ENCODE results near the gene CNTFR. TPM values are rescaled to one million over a fixed set of nuclear protein-coding genes. Genes with fewer than 3 reads are reported as not detected.
A peak's percentile ranks its signal among the peaks of the same experiment; 100 is the strongest.

The CNTFR gene
- total and polyA plus RNA-seq, 7 experiments from 2014 or later: not detected

DNA sequence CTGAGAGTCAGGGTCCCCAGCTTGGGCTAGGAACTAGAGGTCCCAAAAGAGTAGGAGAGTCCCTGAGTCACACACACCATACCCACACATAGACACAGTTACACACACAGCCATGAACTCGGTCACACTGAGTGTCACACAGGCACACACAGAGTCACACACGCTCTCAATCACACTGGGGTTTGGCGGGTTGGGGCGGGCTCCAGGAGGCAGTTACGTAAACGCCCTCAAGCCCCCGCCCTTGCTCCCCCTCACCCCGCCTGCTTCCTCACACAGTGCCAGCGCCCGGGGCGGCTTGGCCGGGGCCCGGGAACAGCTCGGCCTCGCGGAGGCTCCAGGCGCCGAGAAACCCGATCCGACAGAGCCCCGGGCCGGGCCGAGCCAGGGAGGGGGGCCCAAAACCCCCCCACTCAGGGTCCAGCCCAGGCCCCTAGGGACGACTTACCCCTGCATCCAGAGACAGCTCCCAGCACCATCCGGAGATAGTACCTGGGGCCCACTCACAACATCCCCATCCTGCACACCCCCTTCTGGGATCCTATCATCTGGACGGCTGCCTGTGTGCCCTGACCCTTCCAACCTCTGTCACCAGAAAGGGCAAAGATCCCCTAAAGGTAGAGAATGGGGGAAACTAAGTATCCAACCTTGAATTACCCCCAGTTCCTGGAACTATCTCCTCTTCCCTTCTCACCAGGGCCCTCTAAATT is 3.5 kb upstream of the CNTFR start:
- Histone ChIP-seq H3K36me3 (ENCODE audit: control insufficient read depth in 2 of 3, insufficient read depth in 3 of 3, low read length in 3 of 3) (no peaks in the 10 kb centered on the region), H3K27me3 (ENCODE audit: control insufficient read depth in 2 of 2, insufficient read depth in 2 of 2, low read length in 2 of 2) (peaks cover 4 to 17% of the 10 kb centered on the region in 2 donors), H3K4me1 (ENCODE audit: control insufficient read depth in 2 of 2, insufficient read depth in 2 of 2, low read length in 2 of 2) (peaks cover 0 to 13% of the 10 kb centered on the region in 2 donors), H3K9me3 (ENCODE audit: control insufficient read depth in 2 of 3, low read length in 3 of 3) (no peaks in the 10 kb centered on the region), H3K27ac (ENCODE audit: low read depth, low read length) (no peak overlapping the region), H3K4me3 (ENCODE audit: low read length) (no peak overlapping the region)
- H3K27me3 Mint-ChIP-seq: peaks cover 41 to 69% (median 54%) of the 10 kb centered on the region in 5 donors
- DNase-seq (no peak), ATAC-seq (peak; percentile 43)
- H3K4me1 Mint-ChIP-seq: peaks cover 10 to 31% (median 28%) of the 10 kb centered on the region in 7 donors
- H3K4me3 Mint-ChIP-seq: peak overlapping the region in 9 of 10 donors; percentile 28 to 91 (median 59)
- peak overlapping the region in 1 of 9 donors; percentile 8 for H3K27ac Mint-ChIP-seq
- intact Hi-C loops (cut with micrococcal nuclease): loop anchor here (5.0 to 10.0 kb wide), 4 partner anchors 39 to 261 kb away; partner anchors contain the start of genes DNAI1 (in 1 of the 2) and FAM219A (in 1 of the 2)
- ChIA-PET CTCF (interaction anchor here (1.1 to 3.3 kb wide), 4 partner anchors 10 to 189 kb away, joined by 4 to 17 read pairs (median 9); no protein-coding TSS in a partner anchor), POLR2A (no interaction called here)
- H3K9me3 Mint-ChIP-seq: peaks cover 0 to 2% (median 0%) of the 10 kb centered on the region in 11 donors
- peaks cover 0 to 5% (median 0%) of the 10 kb centered on the region in 5 donors for H3K36me3 Mint-ChIP-seq

- H3K4me1 Mint-ChIP-seq: peaks cover 10 to 31% (median 28%) of the 10 kb centered on the region in 7 donors
- no peak for DNase-seq
- Histone ChIP-seq H3K36me3 (ENCODE audit: control insufficient read depth in 2 of 3, insufficient read depth in 3 of 3, low read length in 3 of 3) (no peaks in the 10 kb centered on the region), H3K9me3 (ENCODE audit: control insufficient read depth in 2 of 3, low read length in 3 of 3) (no peaks in the 10 kb centered on the region), H3K4me3 (ENCODE audit: low read length) (no peak overlapping the region), H3K27ac (ENCODE audit: low read depth, low read length) (no peak overlapping the region), H3K27me3 (ENCODE audit: control insufficient read depth in 2 of 2, insufficient read depth in 2 of 2, low read length in 2 of 2) (peaks cover 4 to 17% of the 10 kb centered on the region in 2 donors), H3K4me1 (ENCODE audit: control insufficient read depth in 2 of 2, insufficient read depth in 2 of 2, low read length in 2 of 2) (peaks cover 0 to 13% of the 10 kb centered on the region in 2 donors)
- peaks cover 0 to 5% (median 0%) of the 10 kb centered on the region in 5 donors for H3K36me3 Mint-ChIP-seq
- intact Hi-C loops (cut with micrococcal nuclease): loop anchor here (1.0 to 10.0 kb wide), 10 partner anchors 21 to 260 kb away; partner anchors contain the start of genes DNAI1 (in 1 of the 2), FAM219A (in 1 of the 2) and RPP25L (in 1 of the 2)
- peaks cover 48 to 74% (median 60%) of the 10 kb centered on the region in 5 donors for H3K27me3 Mint-ChIP-seq
- CTCF ChIA-PET: interaction anchor here (0.6 to 3.3 kb wide), 13 partner anchors 10 to 260 kb away, joined by 3 to 17 read pairs (median 4); partner anchors contain the start of gene SIGMAR1
- peak; percentile 2 for ATAC-seq
- peak overlapping the region in 2 of 9 donors; percentile 8 to 55 for H3K27ac Mint-ChIP-seq
- peak overlapping the region; percentile 28 to 91 (median 81) for H3K4me3 Mint-ChIP-seq
- POLR2A ChIA-PET: no interaction called here
- peaks cover 0 to 2% (median 0%) of the 10 kb centered on the region in 11 donors for H3K9me3 Mint-ChIP-seq
Observed at GRCh38 chr9:34591917-34592866, 2.7 kb upstream of the CNTFR start.

GRCh38 chr9:34591248-34591916 is 1.9 kb upstream of the CNTFR start:
- H3K9me3 Mint-ChIP-seq: peaks cover 0 to 2% (median 0%) of the 10 kb centered on the region in 11 donors
- POLR2A ChIA-PET: no interaction called here

GRCh38 chr9:34590381-34591247 is 1.1 kb upstream of the CNTFR start:
- CTCF ChIA-PET: interaction anchor here (0.7 to 3.3 kb wide), 7 partner anchors 12 to 187 kb away, joined by 3 to 17 read pairs (median 5); partner anchors contain the start of gene SIGMAR1
- POLR2A ChIA-PET: no interaction called here
- no peak for ATAC-seq

More at GRCh38 chr9:34591248-34591916, 1.9 kb upstream of the CNTFR start:
- no peak overlapping the region for H3K27ac ChIP-seq (ENCODE audit: low read depth, low read length)
- CTCF ChIA-PET: interaction anchor here (0.7 to 3.3 kb wide), 11 partner anchors 12 to 259 kb away, joined by 3 to 17 read pairs (median 4); partner anchors contain the start of gene SIGMAR1
- no peaks in the 10 kb centered on the region for H3K9me3 ChIP-seq (ENCODE audit: control insufficient read depth in 2 of 3, low read length in 3 of 3)
- peak overlapping the region; percentile 71 for H3K4me3 ChIP-seq (ENCODE audit: low read length)
- DNase-seq (peak; percentile 48 to 85 (median 70)), ATAC-seq (peak; percentile 85)
- peaks cover 10 to 31% (median 28%) of the 10 kb centered on the region in 7 donors for H3K4me1 Mint-ChIP-seq
- H3K36me3 Mint-ChIP-seq: peaks cover 0 to 5% (median 0%) of the 10 kb centered on the region in 5 donors
- H3K36me3 ChIP-seq (ENCODE audit: control insufficient read depth in 2 of 3, insufficient read depth in 3 of 3, low read length in 3 of 3): no peaks in the 10 kb centered on the region
- peaks cover 4 to 17% of the 10 kb centered on the region in 2 donors for H3K27me3 ChIP-seq (ENCODE audit: control insufficient read depth in 2 of 2, insufficient read depth in 2 of 2, low read length in 2 of 2)
- intact Hi-C loops (cut with micrococcal nuclease): loop anchor here (1.0 to 10.0 kb wide), 10 partner anchors 21 to 259 kb away; partner anchors contain the start of genes DNAI1 (in 1 of the 2), FAM219A (in 1 of the 2) and RPP25L (in 1 of the 2)
- H3K4me1 ChIP-seq (ENCODE audit: control insufficient read depth in 2 of 2, insufficient read depth in 2 of 2, low read length in 2 of 2): peaks cover 0 to 13% of the 10 kb centered on the region in 2 donors
- no peak overlapping the region for H3K27ac Mint-ChIP-seq
- peak overlapping the region; percentile 28 to 91 (median 81) for H3K4me3 Mint-ChIP-seq
- H3K27me3 Mint-ChIP-seq: peaks cover 55 to 78% (median 66%) of the 10 kb centered on the region in 5 donors

More at GRCh38 chr9:34590381-34591247, 1.1 kb upstream of the CNTFR start:
- no peak overlapping the region for H3K27ac ChIP-seq (ENCODE audit: low read depth, low read length)
- no peaks in the 10 kb centered on the region for H3K36me3 ChIP-seq (ENCODE audit: control insufficient read depth in 2 of 3, insufficient read depth in 3 of 3, low read length in 3 of 3)
- intact Hi-C loops (cut with micrococcal nuclease): loop anchor here (1.0 to 10.0 kb wide), 10 partner anchors 22 to 258 kb away; partner anchors contain the start of genes DNAI1 (in 1 of the 2), FAM219A (in 1 of the 2) and RPP25L (in 1 of the 2)
- H3K4me1 ChIP-seq (ENCODE audit: control insufficient read depth in 2 of 2, insufficient read depth in 2 of 2, low read length in 2 of 2): peaks cover 0 to 13% of the 10 kb centered on the region in 2 donors
- no peaks in the 10 kb centered on the region for H3K9me3 ChIP-seq (ENCODE audit: control insufficient read depth in 2 of 3, low read length in 3 of 3)
- H3K27me3 Mint-ChIP-seq: peaks cover 58 to 81% (median 68%) of the 10 kb centered on the region in 5 donors
- H3K4me3 ChIP-seq (ENCODE audit: low read length): peak overlapping the region; percentile 71
- peaks cover 4 to 17% of the 10 kb centered on the region in 2 donors for H3K27me3 ChIP-seq (ENCODE audit: control insufficient read depth in 2 of 2, insufficient read depth in 2 of 2, low read length in 2 of 2)
- peaks cover 0 to 2% (median 0%) of the 10 kb centered on the region in 11 donors for H3K9me3 Mint-ChIP-seq
- no peak for DNase-seq
- H3K36me3 Mint-ChIP-seq: peaks cover 0 to 5% (median 0%) of the 10 kb centered on the region in 5 donors
- no peak overlapping the region for H3K27ac Mint-ChIP-seq
- peak overlapping the region; percentile 28 to 91 (median 81) for H3K4me3 Mint-ChIP-seq
- H3K4me1 Mint-ChIP-seq: peaks cover 10 to 31% (median 28%) of the 10 kb centered on the region in 7 donors

Data from naive thymus-derived CD4-positive, alpha-beta T cell (primary cell).